Neural cell (in vitro differentiated cells): ENCODE results near the gene CABP7.

Source experiments
- EP300 ChIP-seq: fragments of 450-650 bp; conservative IDR thresholded peaks from 2 replicates; pipeline ENCODE4 v1.6.1; 2014; ENCODE audit warnings: antibody characterized with exemption, mild to moderate bottlenecking, moderate library complexity; ENCODE audit not compliant: poor library complexity, severe bottlenecking
- EZH2 ChIP-seq: fragments of 200-600, 300-800 bp; shearing (Covaris generic), sonication (generic); IDR thresholded peaks from 2 replicates; pipeline ENCODE4 v1.6.1; 2014; ENCODE audit warnings: antibody characterized with exemption, low read length, borderline replicate concordance, mild to moderate bottlenecking; ENCODE audit not compliant: insufficient read depth, poor library complexity, severe bottlenecking
- MXI1 ChIP-seq: fragments of 450-650 bp; conservative IDR thresholded peaks from 2 replicates; pipeline ENCODE4 v1.6.1; 2014; ENCODE audit warnings: antibody characterized with exemption, mild to moderate bottlenecking; ENCODE audit not compliant: poor library complexity, severe bottlenecking
- POLR2AphosphoS5 ChIP-seq: IDR thresholded peaks from 2 replicates; pipeline ENCODE4 v1.6.1; 2012
- RAD21 ChIP-seq: fragments of 450-650 bp; conservative IDR thresholded peaks from 2 replicates; pipeline ENCODE4 v1.6.1; 2014; ENCODE audit warnings: antibody characterized with exemption, mild to moderate bottlenecking, moderate library complexity
- SMC3 ChIP-seq: fragments of 450-650 bp; conservative IDR thresholded peaks from 2 replicates; pipeline ENCODE4 v1.6.1; 2014; ENCODE audit warnings: antibody characterized with exemption, mild to moderate bottlenecking, moderate library complexity; ENCODE audit not compliant: poor library complexity
- TAF1 ChIP-seq: IDR thresholded peaks from 2 replicates; pipeline ENCODE4 v1.6.1; 2012; ENCODE audit warnings: low read depth
- TF ChIP-seq, protein P1 (sequence below): fragments of 450-650 bp; IDR thresholded peaks from 2 replicates; pipeline ENCODE4 v1.5.1; 2014; ENCODE audit warnings: antibody characterized with exemption, mild to moderate bottlenecking, moderate library complexity; ENCODE audit not compliant: poor library complexity, severe bottlenecking
- TF ChIP-seq, protein P2 (sequence below): IDR thresholded peaks from 2 replicates; pipeline ENCODE4 v1.6.1; 2012; ENCODE audit warnings: borderline replicate concordance

DNA sequence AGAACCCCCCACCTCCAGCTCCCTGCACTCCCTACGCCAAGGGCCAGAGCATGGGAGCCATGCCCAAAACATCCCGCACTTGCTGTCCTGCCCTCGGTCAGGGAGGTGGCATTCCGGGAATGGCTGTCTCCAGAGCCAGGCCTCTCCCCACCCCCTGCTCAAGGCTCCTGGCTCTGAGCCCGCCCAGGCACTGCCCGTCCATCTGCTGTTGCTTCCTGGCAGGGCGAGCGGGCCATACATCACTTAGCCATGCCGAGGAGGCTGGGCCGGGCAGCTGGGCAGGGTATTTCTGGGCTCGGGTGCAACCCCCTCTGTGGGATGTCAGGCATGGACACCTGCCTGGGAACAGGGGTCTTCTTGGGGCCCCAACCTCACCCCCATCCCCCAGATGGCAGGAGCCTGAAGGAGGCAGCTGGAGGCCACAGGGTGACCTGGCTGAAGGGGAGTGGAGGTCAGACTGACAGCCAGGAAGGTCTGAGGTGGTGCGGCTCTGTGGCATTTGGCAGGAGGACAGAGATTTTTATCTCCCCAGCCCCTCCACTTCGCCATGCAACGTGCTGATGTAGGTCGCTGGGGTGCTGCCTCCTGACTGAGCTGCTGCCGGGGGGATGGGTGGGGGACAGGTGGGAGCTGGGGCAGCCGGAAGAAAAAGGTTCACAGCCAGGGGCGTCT, 8.7 kb upstream of the CABP7 start:
- TF ChIP-seq, protein P1, sequence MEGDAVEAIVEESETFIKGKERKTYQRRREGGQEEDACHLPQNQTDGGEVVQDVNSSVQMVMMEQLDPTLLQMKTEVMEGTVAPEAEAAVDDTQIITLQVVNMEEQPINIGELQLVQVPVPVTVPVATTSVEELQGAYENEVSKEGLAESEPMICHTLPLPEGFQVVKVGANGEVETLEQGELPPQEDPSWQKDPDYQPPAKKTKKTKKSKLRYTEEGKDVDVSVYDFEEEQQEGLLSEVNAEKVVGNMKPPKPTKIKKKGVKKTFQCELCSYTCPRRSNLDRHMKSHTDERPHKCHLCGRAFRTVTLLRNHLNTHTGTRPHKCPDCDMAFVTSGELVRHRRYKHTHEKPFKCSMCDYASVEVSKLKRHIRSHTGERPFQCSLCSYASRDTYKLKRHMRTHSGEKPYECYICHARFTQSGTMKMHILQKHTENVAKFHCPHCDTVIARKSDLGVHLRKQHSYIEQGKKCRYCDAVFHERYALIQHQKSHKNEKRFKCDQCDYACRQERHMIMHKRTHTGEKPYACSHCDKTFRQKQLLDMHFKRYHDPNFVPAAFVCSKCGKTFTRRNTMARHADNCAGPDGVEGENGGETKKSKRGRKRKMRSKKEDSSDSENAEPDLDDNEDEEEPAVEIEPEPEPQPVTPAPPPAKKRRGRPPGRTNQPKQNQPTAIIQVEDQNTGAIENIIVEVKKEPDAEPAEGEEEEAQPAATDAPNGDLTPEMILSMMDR: no peak
- TF ChIP-seq, protein P2, sequence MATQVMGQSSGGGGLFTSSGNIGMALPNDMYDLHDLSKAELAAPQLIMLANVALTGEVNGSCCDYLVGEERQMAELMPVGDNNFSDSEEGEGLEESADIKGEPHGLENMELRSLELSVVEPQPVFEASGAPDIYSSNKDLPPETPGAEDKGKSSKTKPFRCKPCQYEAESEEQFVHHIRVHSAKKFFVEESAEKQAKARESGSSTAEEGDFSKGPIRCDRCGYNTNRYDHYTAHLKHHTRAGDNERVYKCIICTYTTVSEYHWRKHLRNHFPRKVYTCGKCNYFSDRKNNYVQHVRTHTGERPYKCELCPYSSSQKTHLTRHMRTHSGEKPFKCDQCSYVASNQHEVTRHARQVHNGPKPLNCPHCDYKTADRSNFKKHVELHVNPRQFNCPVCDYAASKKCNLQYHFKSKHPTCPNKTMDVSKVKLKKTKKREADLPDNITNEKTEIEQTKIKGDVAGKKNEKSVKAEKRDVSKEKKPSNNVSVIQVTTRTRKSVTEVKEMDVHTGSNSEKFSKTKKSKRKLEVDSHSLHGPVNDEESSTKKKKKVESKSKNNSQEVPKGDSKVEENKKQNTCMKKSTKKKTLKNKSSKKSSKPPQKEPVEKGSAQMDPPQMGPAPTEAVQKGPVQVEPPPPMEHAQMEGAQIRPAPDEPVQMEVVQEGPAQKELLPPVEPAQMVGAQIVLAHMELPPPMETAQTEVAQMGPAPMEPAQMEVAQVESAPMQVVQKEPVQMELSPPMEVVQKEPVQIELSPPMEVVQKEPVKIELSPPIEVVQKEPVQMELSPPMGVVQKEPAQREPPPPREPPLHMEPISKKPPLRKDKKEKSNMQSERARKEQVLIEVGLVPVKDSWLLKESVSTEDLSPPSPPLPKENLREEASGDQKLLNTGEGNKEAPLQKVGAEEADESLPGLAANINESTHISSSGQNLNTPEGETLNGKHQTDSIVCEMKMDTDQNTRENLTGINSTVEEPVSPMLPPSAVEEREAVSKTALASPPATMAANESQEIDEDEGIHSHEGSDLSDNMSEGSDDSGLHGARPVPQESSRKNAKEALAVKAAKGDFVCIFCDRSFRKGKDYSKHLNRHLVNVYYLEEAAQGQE: no peak
- TF ChIP-seq EP300 (no peak), RAD21 (no peak), EZH2 (no peak), TAF1 (no peak), POLR2AphosphoS5 (no peak), SMC3 (no peak), MXI1 (no peak)
